ENCODE data around the gene CORIN.
"Not testable (repeated sequence)": the region's sequence is repeated elsewhere in the genome, so short reads cannot be mapped to it uniquely, and the experiment has no call there.

Gene CORIN

GRCh38 chr4:47694322-47694721 is 143.5 kb downstream of the CORIN start:
- H3K79me1 ChIP-seq (replicated peaks; ENCODE audit: low read length, poor library complexity, severe bottlenecking) = no peaks in the 10 kb centered on the region
- H3K4me1 ChIP-seq (ENCODE audit: control insufficient read depth, insufficient read depth, low read depth, low read length) = no peaks in the 10 kb centered on the region
- no peak overlapping the region for H3K4ac ChIP-seq (ENCODE audit: low read depth in 1 of 2, low read length in 2 of 2)
- H2AK5ac ChIP-seq (ENCODE audit: low read length, severe bottlenecking) = no peak overlapping the region
- no peak overlapping the region for H3K27ac ChIP-seq (ENCODE audit: low read length, poor library complexity, severe bottlenecking)
- H3K27me3 ChIP-seq (ENCODE audit: control insufficient read depth in 1 of 2, insufficient read depth in 1 of 2, low read length in 2 of 2) = peaks cover 4 to 9% of the 10 kb centered on the region in 2 experiments
- H4K8ac ChIP-seq (ENCODE audit: low read length) = no peak overlapping the region
- no peak overlapping the region for H3K4me2 ChIP-seq (ENCODE audit: low read length, poor library complexity, severe bottlenecking)
- DNase-seq = no peak
- no peak overlapping the region for H3K4me3 ChIP-seq (ENCODE audit: insufficient read depth in 1 of 2, low read depth in 1 of 2, low read length in 2 of 2)
- H3K18ac ChIP-seq (ENCODE audit: low read depth in 1 of 2, low read length in 2 of 2) = no peak overlapping the region
- no peak overlapping the region for H2AFZ ChIP-seq (ENCODE audit: low read depth, low read length)
- H2BK12ac ChIP-seq (ENCODE audit: low read length in 2 of 2) = no peak overlapping the region
- H3K9ac ChIP-seq (ENCODE audit: low read length) = no peak overlapping the region
- no peak overlapping the region for H3K14ac ChIP-seq (ENCODE audit: low read length in 2 of 2)
- H3K23ac ChIP-seq (ENCODE audit: low read length in 2 of 2) = no peak overlapping the region
- 97% methylated on average over 1 of the region's 1 CpG for WGBS
- no peak overlapping the region for H2BK120ac ChIP-seq (ENCODE audit: low read depth, low read length)
- no peaks in the 10 kb centered on the region for H3K36me3 ChIP-seq (ENCODE audit: control insufficient read depth in 1 of 2, insufficient read depth in 2 of 2, low read depth in 1 of 2, low read length in 2 of 2)
- H2BK15ac ChIP-seq (ENCODE audit: low read depth, poor library complexity, severe bottlenecking) = no peak overlapping the region
- no peaks in the 10 kb centered on the region for H3K9me3 ChIP-seq (ENCODE audit: control insufficient read depth, low read length)
- H2BK5ac ChIP-seq (ENCODE audit: low read depth, low read length, poor library complexity, severe bottlenecking) = no peak overlapping the region
- H4K91ac ChIP-seq (ENCODE audit: low read length) = no peak overlapping the region

- WGBS = 74% methylated on average over 5 of the region's 7 CpGs
- Histone ChIP-seq H3K4me3 (ENCODE audit: insufficient read depth in 1 of 2, low read depth in 1 of 2, low read length in 2 of 2) (no peak overlapping the region), H3K27ac (ENCODE audit: low read length, poor library complexity, severe bottlenecking) (no peak overlapping the region), H3K36me3 (ENCODE audit: control insufficient read depth in 1 of 2, insufficient read depth in 2 of 2, low read depth in 1 of 2, low read length in 2 of 2) (no peaks in the 10 kb centered on the region), H3K4ac (ENCODE audit: low read depth in 1 of 2, low read length in 2 of 2) (no peak overlapping the region), H3K18ac (ENCODE audit: low read depth in 1 of 2, low read length in 2 of 2) (no peak overlapping the region), H2BK5ac (ENCODE audit: low read depth, low read length, poor library complexity, severe bottlenecking) (no peak overlapping the region), H3K14ac (ENCODE audit: low read length in 2 of 2) (no peak overlapping the region), H3K27me3 (ENCODE audit: control insufficient read depth in 1 of 2, insufficient read depth in 1 of 2, low read length in 2 of 2) (peaks cover 3 to 4% of the 10 kb centered on the region in 2 experiments), H3K4me1 (ENCODE audit: control insufficient read depth, insufficient read depth, low read depth, low read length) (no peaks in the 10 kb centered on the region), H2BK15ac (ENCODE audit: low read depth, poor library complexity, severe bottlenecking) (no peak overlapping the region), H2BK120ac (ENCODE audit: low read depth, low read length) (no peak overlapping the region), H2AK5ac (ENCODE audit: low read length, severe bottlenecking) (no peak overlapping the region), H2AFZ (ENCODE audit: low read depth, low read length) (no peak overlapping the region), H2BK12ac (ENCODE audit: low read length in 2 of 2) (no peak overlapping the region), H3K9me3 (ENCODE audit: control insufficient read depth, low read length) (no peaks in the 10 kb centered on the region), H3K79me1 (replicated peaks; ENCODE audit: low read length, poor library complexity, severe bottlenecking) (no peaks in the 10 kb centered on the region), H4K8ac (ENCODE audit: low read length) (no peak overlapping the region), H3K9ac (ENCODE audit: low read length) (no peak overlapping the region), H4K91ac (ENCODE audit: low read length) (no peak overlapping the region), H3K23ac (ENCODE audit: low read length in 2 of 2) (no peak overlapping the region), H3K4me2 (ENCODE audit: low read length, poor library complexity, severe bottlenecking) (no peak overlapping the region)
- no peak for DNase-seq
Measured at GRCh38 chr4:47692691-47693090, 145.2 kb downstream of the CORIN start.

GRCh38 chr4:47691757-47692383 is 146.0 kb downstream of the CORIN start:
- not testable (repeated sequence) for DNase-seq
- 60% methylated on average over 1 of the region's 1 CpG for WGBS

GRCh38 chr4:47690611-47691010 is 147.3 kb downstream of the CORIN start:
- no peak overlapping the region for H4K91ac ChIP-seq (ENCODE audit: low read length)
- H3K23ac ChIP-seq (ENCODE audit: low read length in 2 of 2) = no peak overlapping the region
- DNase-seq = no peak
- H3K14ac ChIP-seq (ENCODE audit: low read length in 2 of 2) = no peak overlapping the region
- H3K9ac ChIP-seq (ENCODE audit: low read length) = no peak overlapping the region
- no peak overlapping the region for H2BK5ac ChIP-seq (ENCODE audit: low read depth, low read length, poor library complexity, severe bottlenecking)
- H2BK120ac ChIP-seq (ENCODE audit: low read depth, low read length) = no peak overlapping the region
- H3K4ac ChIP-seq (ENCODE audit: low read depth in 1 of 2, low read length in 2 of 2) = no peak overlapping the region
- no peak overlapping the region for H3K27ac ChIP-seq (ENCODE audit: low read length, poor library complexity, severe bottlenecking)
- 95% methylated on average over 2 of the region's 3 CpGs for WGBS
- H2BK12ac ChIP-seq (ENCODE audit: low read length in 2 of 2) = no peak overlapping the region
- H2AK5ac ChIP-seq (ENCODE audit: low read length, severe bottlenecking) = no peak overlapping the region
- H4K8ac ChIP-seq (ENCODE audit: low read length) = no peak overlapping the region
- H3K4me2 ChIP-seq (ENCODE audit: low read length, poor library complexity, severe bottlenecking) = no peak overlapping the region
- no peaks in the 10 kb centered on the region for H3K79me1 ChIP-seq (replicated peaks; ENCODE audit: low read length, poor library complexity, severe bottlenecking)
- no peaks in the 10 kb centered on the region for H3K9me3 ChIP-seq (ENCODE audit: control insufficient read depth, low read length)
- peaks cover 0 to 4% of the 10 kb centered on the region in 2 experiments for H3K27me3 ChIP-seq (ENCODE audit: control insufficient read depth in 1 of 2, insufficient read depth in 1 of 2, low read length in 2 of 2)
- H2BK15ac ChIP-seq (ENCODE audit: low read depth, poor library complexity, severe bottlenecking) = no peak overlapping the region
- no peak overlapping the region for H3K4me3 ChIP-seq (ENCODE audit: insufficient read depth in 1 of 2, low read depth in 1 of 2, low read length in 2 of 2)
- H3K36me3 ChIP-seq (ENCODE audit: control insufficient read depth in 1 of 2, insufficient read depth in 2 of 2, low read depth in 1 of 2, low read length in 2 of 2) = no peaks in the 10 kb centered on the region
- H3K4me1 ChIP-seq (ENCODE audit: control insufficient read depth, insufficient read depth, low read depth, low read length) = no peaks in the 10 kb centered on the region
- H2AFZ ChIP-seq (ENCODE audit: low read depth, low read length) = no peak overlapping the region
- no peak overlapping the region for H3K18ac ChIP-seq (ENCODE audit: low read depth in 1 of 2, low read length in 2 of 2)

More at GRCh38 chr4:47691757-47692383, 146.0 kb downstream of the CORIN start:
- H3K9me3 ChIP-seq (ENCODE audit: control insufficient read depth, low read length); H3K36me3 ChIP-seq (ENCODE audit: control insufficient read depth in 1 of 2, insufficient read depth in 2 of 2, low read depth in 1 of 2, low read length in 2 of 2); H2AK5ac ChIP-seq (ENCODE audit: low read length, severe bottlenecking); H3K4ac ChIP-seq (ENCODE audit: low read depth in 1 of 2, low read length in 2 of 2); H3K27me3 ChIP-seq (ENCODE audit: control insufficient read depth in 1 of 2, insufficient read depth in 1 of 2, low read length in 2 of 2); H2BK5ac ChIP-seq (ENCODE audit: low read depth, low read length, poor library complexity, severe bottlenecking); H3K9ac ChIP-seq (ENCODE audit: low read length); H2BK15ac ChIP-seq (ENCODE audit: low read depth, poor library complexity, severe bottlenecking); H3K27ac ChIP-seq (ENCODE audit: low read length, poor library complexity, severe bottlenecking); H2BK120ac ChIP-seq (ENCODE audit: low read depth, low read length); H2AFZ ChIP-seq (ENCODE audit: low read depth, low read length); H3K4me1 ChIP-seq (ENCODE audit: control insufficient read depth, insufficient read depth, low read depth, low read length); H3K4me3 ChIP-seq (ENCODE audit: insufficient read depth in 1 of 2, low read depth in 1 of 2, low read length in 2 of 2); H3K79me1 ChIP-seq (replicated peaks; ENCODE audit: low read length, poor library complexity, severe bottlenecking); H4K8ac ChIP-seq (ENCODE audit: low read length); H4K91ac ChIP-seq (ENCODE audit: low read length); H3K14ac ChIP-seq (ENCODE audit: low read length in 2 of 2); H3K23ac ChIP-seq (ENCODE audit: low read length in 2 of 2); H2BK12ac ChIP-seq (ENCODE audit: low read length in 2 of 2); H3K4me2 ChIP-seq (ENCODE audit: low read length, poor library complexity, severe bottlenecking); H3K18ac ChIP-seq (ENCODE audit: low read depth in 1 of 2, low read length in 2 of 2): not testable (repeated sequence)
